PC-9 (cell line): ENCODE data around the gene RPL13. TPM values are rescaled to one million over a fixed set of nuclear protein-coding genes. Genes with fewer than 3 reads are reported as not detected.

Source experiments
- BruUV-seq: library from RNA; stranded (reverse); fragments of 400-500 nt; replicated peaks from 2 replicates; lab custom pipeline; 2021; lab: Mats Ljungman, UMichigan
- CTCF ChIA-PET: fragments of 300-600 bp; sonication (Branson Sonifier 250); formaldehyde crosslinking; loops from one replicate; lab custom pipeline; 2022; ENCODE audit warnings: antibody characterized with exemption; lab: Charles Lee
- POLR2A ChIA-PET: fragments of 300-600 bp; sonication (Branson Sonifier 250); formaldehyde crosslinking; loops from one replicate; lab custom pipeline; 2022; ENCODE audit warnings: antibody characterized with exemption; ENCODE audit not compliant: unreplicated experiment; lab: Charles Lee
- DNase-seq, 2 experiments: peaks; one replicate each; pipeline versions ENCODE4 v3.0.0 to v3.0.0-alpha.2; 2015 to 2022; ENCODE audit warnings: mixed read lengths in 1 of 2
- H2AFZ ChIP-seq: fragments of 200-600 bp; sonication (generic); 2 replicates; pipeline ENCODE4 v1.8.1; 2017; ENCODE audit warnings: antibody characterized with exemption
- H3F3A ChIP-seq: fragments of 200-600 bp; sonication (generic); 2 replicates; pipeline ENCODE4 v1.8.1; 2017; ENCODE audit warnings: antibody characterized with exemption, mild to moderate bottlenecking, low read depth; ENCODE audit not compliant: insufficient read depth
- H3K27ac ChIP-seq: fragments of 200-600 bp; sonication (generic); 2 replicates; pipeline ENCODE4 v1.6.1; 2016; ENCODE audit warnings: mixed run types
- H3K27me3 ChIP-seq: fragments of 200-600 bp; sonication (generic); 2 replicates; pipeline ENCODE4 v1.6.1; 2016; ENCODE audit warnings: low read depth, mixed run types; ENCODE audit not compliant: insufficient read depth
- H3K36me3 ChIP-seq: fragments of 200-600 bp; sonication (generic); 2 replicates; pipeline ENCODE4 v1.6.1; 2016; ENCODE audit warnings: low read depth, mixed run types
- H3K4me1 ChIP-seq: fragments of 200-600 bp; sonication (generic); replicated peaks from 2 replicates; pipeline ENCODE4 v1.6.1; 2016; ENCODE audit warnings: mixed run types; ENCODE audit not compliant: insufficient read depth
- H3K4me2 ChIP-seq: fragments of 200-600 bp; sonication (generic); 2 replicates; pipeline ENCODE4 v1.6.1; 2017; ENCODE audit warnings: mixed run types
- H3K4me3 ChIP-seq: fragments of 200-600 bp; sonication (generic); 2 replicates; pipeline ENCODE4 v1.6.1; 2016; ENCODE audit warnings: mixed run types
- H3K79me2 ChIP-seq: fragments of 200-600 bp; sonication (generic); 2 replicates; pipeline ENCODE4 v1.6.1; 2017; ENCODE audit warnings: low read depth, mixed run types
- H3K9me2 ChIP-seq: fragments of 200-600 bp; sonication (generic); 2 replicates; pipeline ENCODE4 v1.8.1; 2017; ENCODE audit warnings: mild to moderate bottlenecking; ENCODE audit not compliant: insufficient read depth
- H3K9me3 ChIP-seq: fragments of 200-600 bp; sonication (generic); 2 replicates; pipeline ENCODE4 v1.8.1; 2016; ENCODE audit warnings: low read depth; ENCODE audit not compliant: insufficient read depth
- H4K20me1 ChIP-seq: fragments of 200-600 bp; sonication (generic); 2 replicates; pipeline ENCODE4 v1.8.1; 2017; ENCODE audit not compliant: insufficient read depth
- EZH2 ChIP-seq: fragments of 200-600 bp; sonication (generic); IDR thresholded peaks from 2 replicates; pipeline ENCODE4 v1.8.0; 2017; ENCODE audit warnings: antibody characterized with exemption, low read depth
- intact Hi-C: fragments of 100-400 bp; cut with micrococcal nuclease; formaldehyde crosslinking; loops from one replicate; pipeline ENCODE4 v1.10.0; 2022; ENCODE audit not compliant: unreplicated experiment
- total RNA-seq: library from RNA; stranded (reverse); gene quantifications from 2 replicates; pipeline ENCODE4 v1.2.3, GENCODE V29; 2021
- TF ChIP-seq, protein P1 (sequence below): fragments of 200-600 bp; sonication (generic); conservative IDR thresholded peaks from 2 replicates; pipeline ENCODE4 v1.6.1; 2017; ENCODE audit warnings: mixed run types, antibody characterized with exemption, mild to moderate bottlenecking, moderate library complexity

Gene RPL13
- total RNA-seq, 1 experiment from 2014 or later: 2,045 TPM

DNA sequence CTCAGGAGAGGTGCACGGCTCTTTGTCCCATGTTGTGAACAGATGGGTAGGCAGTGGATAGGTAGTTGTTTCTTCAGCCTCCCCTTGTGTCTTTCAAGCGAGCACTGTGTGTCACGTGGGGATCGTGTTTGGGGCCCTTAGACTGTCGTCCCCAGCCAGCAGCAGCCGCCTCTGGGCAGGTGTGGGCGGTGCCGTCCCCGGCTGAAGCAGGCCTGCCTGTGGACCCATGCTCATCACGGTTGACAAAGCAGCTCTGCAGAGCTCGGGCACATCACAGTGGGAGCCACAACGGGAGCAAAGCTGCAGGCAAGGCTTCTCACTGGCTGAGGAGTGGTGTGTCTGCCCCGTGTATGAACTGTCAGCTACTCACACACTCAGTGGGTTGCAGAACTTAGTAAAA, 4.7 kb upstream of the RPL13 start:
- H3K79me2 ChIP-seq: peaks cover 10% of the 10 kb centered on the region
- H3K4me1 ChIP-seq: peaks cover 15% of the 10 kb centered on the region
- BruUV-seq: no TSS peak
- peaks cover 41% of the 10 kb centered on the region for H3F3A ChIP-seq
- no peaks in the 10 kb centered on the region for H3K9me2 ChIP-seq
- H3K9me3 ChIP-seq: no peaks in the 10 kb centered on the region
- ChIA-PET POLR2A (no interaction called here), CTCF (no interaction called here)
- no peak overlapping the region for H3K27ac ChIP-seq
- intact Hi-C loops: no loop called here
- peak in 1 of 2 experiments; percentile 10 for DNase-seq
- H3K4me3 ChIP-seq: no peak overlapping the region
- no peak overlapping the region for H3K4me2 ChIP-seq
- H2AFZ ChIP-seq: no peak overlapping the region
- H4K20me1 ChIP-seq: no peaks in the 10 kb centered on the region
- no peaks in the 10 kb centered on the region for H3K27me3 ChIP-seq
- peaks cover 8% of the 10 kb centered on the region; the same call in 1 of the 2 replicates for H3K36me3 ChIP-seq
- TF ChIP-seq, protein P1, sequence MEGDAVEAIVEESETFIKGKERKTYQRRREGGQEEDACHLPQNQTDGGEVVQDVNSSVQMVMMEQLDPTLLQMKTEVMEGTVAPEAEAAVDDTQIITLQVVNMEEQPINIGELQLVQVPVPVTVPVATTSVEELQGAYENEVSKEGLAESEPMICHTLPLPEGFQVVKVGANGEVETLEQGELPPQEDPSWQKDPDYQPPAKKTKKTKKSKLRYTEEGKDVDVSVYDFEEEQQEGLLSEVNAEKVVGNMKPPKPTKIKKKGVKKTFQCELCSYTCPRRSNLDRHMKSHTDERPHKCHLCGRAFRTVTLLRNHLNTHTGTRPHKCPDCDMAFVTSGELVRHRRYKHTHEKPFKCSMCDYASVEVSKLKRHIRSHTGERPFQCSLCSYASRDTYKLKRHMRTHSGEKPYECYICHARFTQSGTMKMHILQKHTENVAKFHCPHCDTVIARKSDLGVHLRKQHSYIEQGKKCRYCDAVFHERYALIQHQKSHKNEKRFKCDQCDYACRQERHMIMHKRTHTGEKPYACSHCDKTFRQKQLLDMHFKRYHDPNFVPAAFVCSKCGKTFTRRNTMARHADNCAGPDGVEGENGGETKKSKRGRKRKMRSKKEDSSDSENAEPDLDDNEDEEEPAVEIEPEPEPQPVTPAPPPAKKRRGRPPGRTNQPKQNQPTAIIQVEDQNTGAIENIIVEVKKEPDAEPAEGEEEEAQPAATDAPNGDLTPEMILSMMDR: no peak
- no peak for TF ChIP-seq EZH2

DNA sequence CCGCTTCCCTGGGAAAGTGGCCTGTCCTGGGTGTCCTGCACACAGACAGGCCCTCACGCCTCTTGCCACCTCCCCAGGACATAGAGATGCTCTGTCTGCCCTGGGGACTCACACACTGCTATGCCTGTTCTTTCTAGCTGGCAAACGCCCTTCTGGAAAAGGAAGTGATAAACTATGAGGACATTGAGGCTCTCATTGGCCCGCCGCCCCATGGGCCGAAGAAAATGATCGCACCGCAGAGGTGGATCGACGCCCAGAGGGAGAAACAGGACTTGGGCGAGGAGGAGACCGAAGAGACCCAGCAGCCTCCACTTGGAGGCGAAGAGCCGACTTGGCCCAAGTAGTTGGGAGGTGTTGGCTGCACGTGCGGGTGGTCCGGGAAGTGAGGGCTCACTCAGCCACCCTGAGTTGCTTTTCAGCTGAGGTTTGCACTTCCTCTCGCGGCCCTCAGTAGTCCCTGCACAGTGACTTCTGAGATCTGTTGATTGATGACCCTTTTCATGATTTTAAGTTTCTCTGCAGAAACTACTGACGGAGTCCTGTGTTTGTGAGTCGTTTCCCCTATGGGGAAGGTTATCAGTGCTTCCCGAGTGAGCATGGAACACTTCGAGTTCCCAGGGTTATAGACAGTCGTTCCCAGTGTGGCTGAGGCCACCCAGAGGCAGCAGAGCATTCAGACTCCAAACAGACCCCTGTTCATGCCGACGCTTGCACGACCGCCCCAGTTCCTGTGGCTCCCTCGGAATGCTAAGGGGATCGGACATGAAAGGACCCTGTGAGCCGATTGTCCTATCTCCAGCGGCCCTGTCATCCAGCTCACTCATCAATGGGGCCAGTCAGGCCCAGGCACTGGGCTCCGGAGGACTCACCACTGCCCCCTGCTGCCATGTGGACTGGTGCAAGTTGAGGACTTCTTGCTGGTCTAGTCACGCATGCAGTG, 3.5 kb upstream of the RPL13 start:
- peaks cover 10% of the 10 kb centered on the region for H4K20me1 ChIP-seq
- H3K36me3 ChIP-seq: peaks cover 20% of the 10 kb centered on the region
- no peak for TF ChIP-seq EZH2
- TF ChIP-seq, protein P1: peak; percentile 67
- ChIA-PET POLR2A (interaction anchor here (0.6 kb wide), 1 partner anchor 47 kb away, joined by 3 read pairs; no protein-coding TSS in a partner anchor), CTCF (no interaction called here)
- BruUV-seq: no TSS peak
- H2AFZ ChIP-seq: no peak overlapping the region
- intact Hi-C loops: no loop called here
- H3F3A ChIP-seq: peaks cover 51% of the 10 kb centered on the region
- no peak overlapping the region for H3K4me3 ChIP-seq
- H3K9me3 ChIP-seq: no peaks in the 10 kb centered on the region
- H3K4me1 ChIP-seq: peaks cover 15% of the 10 kb centered on the region
- DNase-seq: peak in 1 of 2 experiments; percentile 35
- H3K4me2 ChIP-seq: no peak overlapping the region
- H3K9me2 ChIP-seq: no peaks in the 10 kb centered on the region
- H3K79me2 ChIP-seq: peaks cover 22% of the 10 kb centered on the region
- H3K27me3 ChIP-seq: no peaks in the 10 kb centered on the region
- no peak overlapping the region for H3K27ac ChIP-seq

DNA sequence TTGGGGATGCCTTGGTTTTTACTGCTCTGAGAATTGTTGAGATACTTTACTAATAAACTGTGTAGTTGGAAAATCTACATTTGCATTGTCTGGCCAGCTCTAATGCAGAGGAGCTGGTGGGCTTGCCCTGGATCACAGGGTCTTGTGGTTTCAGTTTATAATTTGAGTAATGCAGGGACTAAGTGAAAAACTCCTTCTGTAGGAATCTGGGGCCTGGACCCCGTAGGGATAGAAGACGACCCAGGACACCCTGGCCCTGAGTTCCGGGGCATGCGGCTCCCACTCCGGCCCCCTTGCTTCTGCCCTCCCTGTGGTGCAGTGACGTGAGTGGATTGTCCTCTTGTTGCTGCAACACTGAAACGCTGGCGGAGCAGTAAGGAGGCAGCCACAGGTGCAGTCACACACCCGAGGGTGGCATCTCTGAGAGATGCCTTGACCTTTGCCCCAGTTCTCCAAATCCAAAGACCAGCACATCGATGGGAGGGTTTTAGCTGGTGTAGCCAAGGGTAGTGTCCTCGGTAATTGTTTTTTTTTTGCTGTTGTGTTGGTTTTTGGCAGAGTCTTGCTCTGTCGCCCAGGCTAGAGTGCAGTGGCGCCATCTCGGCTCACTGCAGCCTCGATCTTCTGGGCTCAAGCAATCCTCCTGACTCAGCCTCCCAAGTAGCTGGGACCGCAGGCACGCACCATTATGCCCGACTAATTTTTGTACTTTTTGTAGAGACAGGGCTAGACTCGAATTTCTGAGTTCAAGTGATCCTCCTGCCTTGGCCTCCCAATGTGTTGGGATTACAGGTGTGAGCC, 2.6 kb upstream of the RPL13 start:
- Histone ChIP-seq H4K20me1 (peaks cover 19% of the 10 kb centered on the region), H3K4me3 (no peak overlapping the region), H3K36me3 (peaks cover 26% of the 10 kb centered on the region), H3K4me1 (peaks cover 23% of the 10 kb centered on the region), H3K27ac (no peak overlapping the region), H2AFZ (no peak overlapping the region), H3K4me2 (no peak overlapping the region), H3F3A (peaks cover 59% of the 10 kb centered on the region), H3K79me2 (peaks cover 31% of the 10 kb centered on the region), H3K27me3 (no peaks in the 10 kb centered on the region), H3K9me3 (no peaks in the 10 kb centered on the region), H3K9me2 (no peaks in the 10 kb centered on the region)
- DNase-seq: peak in 1 of 2 experiments; percentile 32
- CTCF ChIA-PET: no interaction called here
- TF ChIP-seq, protein P1: 0 out of 2 replicates have a peak, but pooled peaks have one; percentile 1
- TF ChIP-seq EZH2: no peak
- intact Hi-C loops: no loop called here
- POLR2A ChIA-PET: interaction anchor here (0.6 kb wide), 2 partner anchors 48 to 113 kb away, joined by 3 to 7 read pairs; no protein-coding TSS in a partner anchor
- BruUV-seq: no TSS peak
